HG03108 (cell line): Measurements from ENCODE around the gene NAA38.

Experiments
- ATAC-seq: cut with Tn5 transposase; IDR thresholded peaks from one replicate; pipeline ENCODE4 v1.9.1; 2021; ENCODE audit warnings: moderate library complexity; ENCODE audit not compliant: unreplicated experiment

The NAA38 gene, protein sequence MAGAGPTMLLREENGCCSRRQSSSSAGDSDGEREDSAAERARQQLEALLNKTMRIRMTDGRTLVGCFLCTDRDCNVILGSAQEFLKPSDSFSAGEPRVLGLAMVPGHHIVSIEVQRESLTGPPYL

DNA sequence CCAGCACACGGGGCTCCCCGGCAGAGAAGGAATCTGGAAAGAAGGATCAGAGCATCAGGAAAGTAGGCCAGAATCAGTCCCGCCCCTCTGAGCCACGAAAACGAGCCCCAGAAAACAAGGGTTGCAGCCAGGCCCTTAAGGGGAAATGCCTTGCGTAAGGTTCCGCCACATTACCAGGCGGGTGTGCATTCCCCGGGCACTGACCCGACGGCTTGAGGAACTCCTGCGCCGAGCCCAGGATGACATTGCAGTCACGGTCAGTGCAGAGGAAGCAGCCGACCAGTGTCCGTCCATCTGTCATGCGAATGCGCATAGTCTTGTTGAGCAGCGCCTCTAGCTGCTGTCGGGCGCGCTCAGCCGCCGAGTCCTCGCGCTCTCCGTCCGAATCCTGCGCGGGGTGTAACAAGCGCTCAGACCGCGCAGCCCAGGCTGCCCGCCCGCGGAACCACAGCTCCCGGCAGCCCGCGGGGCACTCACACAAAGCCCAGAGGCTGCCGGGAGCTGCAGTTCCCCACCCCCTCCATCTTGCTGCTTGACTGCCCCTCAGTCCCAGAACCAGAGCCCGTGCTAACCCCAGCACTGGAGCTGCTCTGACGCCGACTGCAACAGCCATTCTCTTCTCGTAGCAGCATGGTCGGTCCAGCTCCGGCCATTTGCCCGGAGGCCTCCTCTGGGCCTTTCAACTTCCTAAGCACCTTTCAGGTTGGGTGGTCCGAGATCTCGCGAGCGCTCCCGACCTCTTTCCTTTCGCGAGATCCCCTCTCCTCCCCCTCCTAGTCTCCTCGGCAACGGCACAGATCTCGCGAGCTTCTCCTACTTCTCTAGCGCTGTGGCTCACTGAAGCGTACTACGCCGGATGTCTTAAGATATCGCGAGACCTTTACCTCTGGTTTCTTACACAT, at the start of gene NAA38:
Gene NAA38 (minus strand): TSS at position 749 of the 902 bp plus-strand sequence. CDS start 96 bp downstream, at position 653.
- ATAC-seq, result peak; percentile 65

GRCh38 chr17:7903154-7904103, 46.1 kb upstream of the NAA38 start:
- no peak for ATAC-seq

- ATAC-seq, result no peak
These were observed 40.4 kb upstream of the NAA38 start for GRCh38 chr17:7897773-7898172.

- no peak for ATAC-seq
These were observed 39.7 kb upstream of the NAA38 start for GRCh38 chr17:7897090-7897489.

GRCh38 chr17:7894866-7895265, 37.5 kb upstream of the NAA38 start:
- no peak for ATAC-seq

GRCh38 chr17:7894226-7894625, 36.9 kb upstream of the NAA38 start:
- ATAC-seq, result no peak

DNA sequence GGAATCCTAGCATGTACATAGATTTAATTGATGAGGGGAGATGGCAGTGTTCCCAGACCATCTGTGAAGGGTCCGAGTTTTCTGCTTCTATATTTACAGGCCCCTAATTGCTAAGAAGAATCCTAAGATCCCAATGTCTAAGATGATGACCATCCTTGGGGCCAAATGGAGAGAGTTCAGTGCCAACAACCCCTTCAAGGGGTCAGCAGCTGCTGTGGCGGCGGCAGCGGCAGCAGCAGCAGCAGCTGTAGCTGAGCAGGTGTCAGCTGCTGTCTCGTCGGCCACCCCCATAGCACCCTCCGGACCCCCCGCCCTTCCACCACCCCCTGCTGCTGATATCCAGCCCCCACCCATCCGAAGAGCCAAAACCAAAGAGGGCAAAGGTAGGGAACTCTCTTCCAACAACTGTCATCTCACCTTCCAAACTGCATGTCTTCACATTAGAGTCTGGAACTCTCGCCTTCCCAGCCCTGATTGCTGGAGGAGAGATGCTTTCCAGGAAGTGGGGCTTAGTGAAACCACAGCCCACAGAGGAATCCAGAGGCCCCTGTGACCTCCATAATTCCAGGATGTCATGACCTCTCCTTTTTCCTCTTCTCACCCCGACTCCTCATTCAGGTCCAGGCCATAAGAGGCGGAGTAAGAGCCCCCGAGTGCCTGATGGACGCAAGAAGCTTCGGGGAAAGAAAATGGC, 36.0 kb upstream of the NAA38 start:
- no peak for ATAC-seq

GRCh38 chr17:7889166-7889955, 32.0 kb upstream of the NAA38 start:
- ATAC-seq, result no peak

- no peak for ATAC-seq
These were observed 31.0 kb upstream of the NAA38 start, which contains the start of gene CHD3 for GRCh38 chr17:7888184-7888920. Gene CHD3, plus strand, starts transcription at chr17:7888789. Its CDS starts 212 bp downstream, at chr17:7889001.

- peak; percentile 51 for ATAC-seq
These were observed 30.3 kb upstream of the NAA38 start for GRCh38 chr17:7887482-7888183.

GRCh38 chr17:7887038-7887481, 29.7 kb upstream of the NAA38 start:
- no peak for ATAC-seq

GRCh38 chr17:7886227-7887037, 29.1 kb upstream of the NAA38 start:
- no peak for ATAC-seq

DNA sequence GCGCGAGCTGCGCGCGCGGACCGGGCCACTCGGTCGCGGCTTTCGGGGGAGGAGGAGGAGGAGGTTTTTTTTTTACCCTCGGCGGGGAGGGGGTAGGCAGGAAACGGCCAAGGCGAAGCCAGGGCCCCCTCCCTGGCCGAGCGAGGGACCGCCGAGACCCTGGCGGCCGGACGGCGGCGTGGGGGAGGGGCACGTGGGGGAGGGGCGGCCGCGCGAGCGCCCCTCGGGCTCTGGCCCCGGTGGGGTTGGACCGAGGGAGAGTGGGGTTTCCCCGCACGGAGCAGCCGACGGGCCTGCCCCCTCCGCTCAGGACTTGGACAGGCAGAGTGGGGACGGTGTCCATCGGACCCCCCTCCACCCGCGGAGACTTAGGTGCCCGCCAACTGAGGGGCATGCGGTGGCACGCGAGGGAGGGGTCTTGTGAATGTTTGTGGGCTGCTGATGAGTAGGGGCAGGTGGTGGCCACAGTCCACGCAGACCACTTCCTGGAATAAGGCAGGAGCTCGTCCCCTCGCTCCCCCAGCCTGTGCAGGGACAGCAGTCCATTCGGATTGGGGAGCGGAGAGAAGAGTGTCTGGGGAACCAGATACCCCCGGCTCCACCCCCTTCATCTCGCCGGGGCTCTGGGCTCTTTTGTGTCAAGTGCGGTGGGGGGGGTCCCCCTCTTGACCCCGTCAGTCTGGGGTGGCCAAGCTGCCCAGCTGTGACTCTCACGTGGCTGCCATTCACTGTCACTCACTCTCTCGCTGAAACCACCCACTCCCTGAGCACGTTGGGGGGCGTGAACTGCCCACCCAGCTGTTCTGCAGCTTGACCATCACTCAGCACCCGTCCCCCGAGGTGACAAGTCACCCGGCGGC, 28.2 kb upstream of the NAA38 start:
- no peak for ATAC-seq

GRCh38 chr17:7884581-7885366, 27.4 kb upstream of the NAA38 start:
- no peak for ATAC-seq

DNA sequence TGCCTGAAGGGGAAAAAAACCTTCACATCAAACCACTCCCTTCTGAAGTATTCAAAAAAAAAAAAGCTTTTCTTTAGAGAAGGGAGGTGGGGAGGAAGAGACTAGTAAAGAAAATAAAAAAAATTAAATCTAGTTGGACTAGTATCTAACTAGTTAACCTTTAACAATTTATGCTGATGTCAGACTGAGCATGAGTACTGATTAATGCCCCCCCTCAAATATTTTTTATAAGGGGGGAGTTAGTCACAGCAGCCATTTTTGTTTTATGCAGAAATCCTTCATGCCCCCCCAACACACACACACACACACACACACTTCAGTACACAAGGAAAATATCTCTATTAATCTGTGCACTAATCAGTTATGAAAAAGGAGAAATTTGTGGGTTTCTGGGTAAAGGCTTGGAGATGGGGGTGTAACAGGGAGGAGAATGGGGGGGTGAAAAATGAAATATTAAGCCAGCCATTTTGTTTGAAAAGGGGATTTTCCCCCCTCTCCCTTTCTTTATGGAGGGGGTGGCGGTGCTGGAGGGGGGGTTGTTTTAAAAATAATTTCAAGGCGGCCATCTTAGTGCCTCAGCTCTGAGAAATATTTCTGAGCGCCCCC, 26.5 kb upstream of the NAA38 start:
- ATAC-seq, result no peak
